ENCODE results near the gene UBAP2L.
"Not testable (repeated sequence)": the region's sequence is repeated elsewhere in the genome, so short reads cannot be mapped to it uniquely, and the experiment has no call there.

UBAP2L gene

GRCh38 chr1:154225370-154225769, 4.6 kb downstream of the UBAP2L start:
- no peak for TF ChIP-seq CTCF (IDR thresholded peaks at IDR 0.05; ENCODE audit: poor library complexity, severe bottlenecking)
- Histone ChIP-seq H3K4me3 (ENCODE audit: severe bottlenecking) (no peak overlapping the region), H3K36me3 (ENCODE audit: low read depth) (peaks cover 78% of the 10 kb centered on the region), H3K4me1 (ENCODE audit: insufficient read depth, poor library complexity, severe bottlenecking) (peaks cover 14% of the 10 kb centered on the region), H3K27me3 (ENCODE audit: insufficient read depth, poor library complexity, severe bottlenecking) (no peaks in the 10 kb centered on the region), H3K27ac (ENCODE audit: poor library complexity, severe bottlenecking) (no peak overlapping the region), H3K9me3 (ENCODE audit: severe bottlenecking) (no peaks in the 10 kb centered on the region)
- DNase-seq (ENCODE audit: low spot score) (no peak), ATAC-seq (ENCODE audit: low read depth) (no peak)

GRCh38 chr1:154231112-154231511, 10.4 kb downstream of the UBAP2L start:
- not testable (repeated sequence) for H3K9me3 ChIP-seq (ENCODE audit: severe bottlenecking); H3K27ac ChIP-seq (ENCODE audit: poor library complexity, severe bottlenecking); DNase-seq (ENCODE audit: low spot score); H3K27me3 ChIP-seq (ENCODE audit: insufficient read depth, poor library complexity, severe bottlenecking); H3K4me3 ChIP-seq (ENCODE audit: severe bottlenecking); H3K4me1 ChIP-seq (ENCODE audit: insufficient read depth, poor library complexity, severe bottlenecking); ATAC-seq (ENCODE audit: low read depth)
- peaks cover 96% of the 10 kb centered on the region for H3K36me3 ChIP-seq (ENCODE audit: low read depth)

- not testable (repeated sequence) for H3K4me1 ChIP-seq (ENCODE audit: insufficient read depth, poor library complexity, severe bottlenecking); DNase-seq (ENCODE audit: low spot score); H3K9me3 ChIP-seq (ENCODE audit: severe bottlenecking); H3K27me3 ChIP-seq (ENCODE audit: insufficient read depth, poor library complexity, severe bottlenecking); ATAC-seq (ENCODE audit: low read depth); H3K27ac ChIP-seq (ENCODE audit: poor library complexity, severe bottlenecking); H3K4me3 ChIP-seq (ENCODE audit: severe bottlenecking)
- H3K36me3 ChIP-seq (ENCODE audit: low read depth) = peaks cover 98% of the 10 kb centered on the region
Observed at GRCh38 chr1:154233127-154233526, 12.4 kb downstream of the UBAP2L start.

GRCh38 chr1:154236855-154237254, 16.1 kb downstream of the UBAP2L start:
- Histone ChIP-seq H3K4me3 (ENCODE audit: severe bottlenecking) (no peak overlapping the region), H3K36me3 (ENCODE audit: low read depth) (peaks cover 96% of the 10 kb centered on the region), H3K9me3 (ENCODE audit: severe bottlenecking) (no peaks in the 10 kb centered on the region), H3K4me1 (ENCODE audit: insufficient read depth, poor library complexity, severe bottlenecking) (no peaks in the 10 kb centered on the region), H3K27me3 (ENCODE audit: insufficient read depth, poor library complexity, severe bottlenecking) (no peaks in the 10 kb centered on the region), H3K27ac (ENCODE audit: poor library complexity, severe bottlenecking) (no peak overlapping the region)
- TF ChIP-seq CTCF (IDR thresholded peaks at IDR 0.05; ENCODE audit: poor library complexity, severe bottlenecking) = no peak
- ATAC-seq (ENCODE audit: low read depth) (no peak), DNase-seq (ENCODE audit: low spot score) (no peak)

- no peak for ATAC-seq (ENCODE audit: low read depth)
- no peaks in the 10 kb centered on the region for H3K27me3 ChIP-seq (ENCODE audit: insufficient read depth, poor library complexity, severe bottlenecking)
- H3K36me3 ChIP-seq (ENCODE audit: low read depth) = peaks cover 96% of the 10 kb centered on the region
- no peak overlapping the region for H3K27ac ChIP-seq (ENCODE audit: poor library complexity, severe bottlenecking)
- no peaks in the 10 kb centered on the region for H3K4me1 ChIP-seq (ENCODE audit: insufficient read depth, poor library complexity, severe bottlenecking)
- no peak overlapping the region for H3K4me3 ChIP-seq (ENCODE audit: severe bottlenecking)
- DNase-seq (ENCODE audit: low spot score) = no peak
- no peak for TF ChIP-seq CTCF (IDR thresholded peaks at IDR 0.05; ENCODE audit: poor library complexity, severe bottlenecking)
- no peaks in the 10 kb centered on the region for H3K9me3 ChIP-seq (ENCODE audit: severe bottlenecking)
Observed at GRCh38 chr1:154237435-154237834, 16.7 kb downstream of the UBAP2L start.

- peaks cover 96% of the 10 kb centered on the region for H3K36me3 ChIP-seq (ENCODE audit: low read depth)
- no peak overlapping the region for H3K27ac ChIP-seq (ENCODE audit: poor library complexity, severe bottlenecking)
- no peaks in the 10 kb centered on the region for H3K4me1 ChIP-seq (ENCODE audit: insufficient read depth, poor library complexity, severe bottlenecking)
- TF ChIP-seq CTCF (IDR thresholded peaks at IDR 0.05; ENCODE audit: poor library complexity, severe bottlenecking) = no peak
- ATAC-seq (ENCODE audit: low read depth) (no peak), DNase-seq (ENCODE audit: low spot score) (no peak)
- no peaks in the 10 kb centered on the region for H3K27me3 ChIP-seq (ENCODE audit: insufficient read depth, poor library complexity, severe bottlenecking)
- no peaks in the 10 kb centered on the region for H3K9me3 ChIP-seq (ENCODE audit: severe bottlenecking)
- no peak overlapping the region for H3K4me3 ChIP-seq (ENCODE audit: severe bottlenecking)
Observed at GRCh38 chr1:154237880-154238506, 17.2 kb downstream of the UBAP2L start.
